ENCODE results near the gene CACNA1A. TPM values are rescaled to one million over a fixed set of nuclear protein-coding genes. Genes with fewer than 3 reads are reported as not detected.

The CACNA1A gene
- total and polyA plus RNA-seq, 11 donors = 0.17 to 1.2 (median 0.67) TPM

DNA sequence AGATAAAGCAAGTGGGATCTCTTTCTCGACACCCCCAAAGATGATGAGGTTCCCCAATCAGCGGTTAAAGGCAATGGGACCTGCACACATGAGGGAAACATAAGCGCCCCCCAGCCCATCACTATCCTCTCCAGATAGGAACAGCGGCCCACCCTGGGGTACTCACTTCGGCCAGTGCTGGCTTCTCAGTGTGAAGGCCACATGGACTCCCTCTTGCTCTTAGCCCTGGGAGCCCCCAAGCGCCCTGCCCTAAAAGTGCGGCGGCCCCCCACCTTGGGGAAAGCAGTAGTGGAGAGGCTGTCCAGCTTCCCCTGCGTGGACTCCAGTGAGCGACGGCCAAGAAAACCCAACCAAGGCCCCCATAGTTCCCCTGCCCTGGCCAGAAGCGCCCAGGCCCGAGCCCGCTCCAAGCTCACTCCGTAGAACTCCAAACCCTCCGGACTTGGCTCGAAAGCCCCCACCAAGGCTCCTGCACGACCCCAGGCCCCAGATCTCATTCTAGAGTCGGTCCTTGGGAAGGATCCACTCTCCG, 1.0 kb downstream of the CACNA1A start:
- TF ChIP-seq, protein P1, sequence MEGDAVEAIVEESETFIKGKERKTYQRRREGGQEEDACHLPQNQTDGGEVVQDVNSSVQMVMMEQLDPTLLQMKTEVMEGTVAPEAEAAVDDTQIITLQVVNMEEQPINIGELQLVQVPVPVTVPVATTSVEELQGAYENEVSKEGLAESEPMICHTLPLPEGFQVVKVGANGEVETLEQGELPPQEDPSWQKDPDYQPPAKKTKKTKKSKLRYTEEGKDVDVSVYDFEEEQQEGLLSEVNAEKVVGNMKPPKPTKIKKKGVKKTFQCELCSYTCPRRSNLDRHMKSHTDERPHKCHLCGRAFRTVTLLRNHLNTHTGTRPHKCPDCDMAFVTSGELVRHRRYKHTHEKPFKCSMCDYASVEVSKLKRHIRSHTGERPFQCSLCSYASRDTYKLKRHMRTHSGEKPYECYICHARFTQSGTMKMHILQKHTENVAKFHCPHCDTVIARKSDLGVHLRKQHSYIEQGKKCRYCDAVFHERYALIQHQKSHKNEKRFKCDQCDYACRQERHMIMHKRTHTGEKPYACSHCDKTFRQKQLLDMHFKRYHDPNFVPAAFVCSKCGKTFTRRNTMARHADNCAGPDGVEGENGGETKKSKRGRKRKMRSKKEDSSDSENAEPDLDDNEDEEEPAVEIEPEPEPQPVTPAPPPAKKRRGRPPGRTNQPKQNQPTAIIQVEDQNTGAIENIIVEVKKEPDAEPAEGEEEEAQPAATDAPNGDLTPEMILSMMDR (IDR thresholded peaks at IDR 0.05) = no peak
- TF ChIP-seq POLR2A (IDR thresholded peaks at IDR 0.05) = no peak
- intact Hi-C loops (cut with DNase I) = no loop called here
- Histone ChIP-seq H3K27ac (no peak overlapping the region), H3K4me3 (peak overlapping the region in 2 of 12 donors; percentile 6 to 50), H3K4me1 (peaks cover 0 to 14% (median 4%) of the 10 kb centered on the region in 12 donors), H3K9me3 (peaks cover 0 to 6% (median 0%) of the 10 kb centered on the region in 12 donors), H3K36me3 (no peaks in the 10 kb centered on the region), H3K27me3 (peaks cover 10 to 72% (median 46%) of the 10 kb centered on the region in 9 donors)
- ATAC-seq (no peak), DNase-seq (no peak)
- WGBS, 4 donors = 32 to 45% (median 42%) methylated on average over 16 to 20 of the region's 20 CpGs

DNA sequence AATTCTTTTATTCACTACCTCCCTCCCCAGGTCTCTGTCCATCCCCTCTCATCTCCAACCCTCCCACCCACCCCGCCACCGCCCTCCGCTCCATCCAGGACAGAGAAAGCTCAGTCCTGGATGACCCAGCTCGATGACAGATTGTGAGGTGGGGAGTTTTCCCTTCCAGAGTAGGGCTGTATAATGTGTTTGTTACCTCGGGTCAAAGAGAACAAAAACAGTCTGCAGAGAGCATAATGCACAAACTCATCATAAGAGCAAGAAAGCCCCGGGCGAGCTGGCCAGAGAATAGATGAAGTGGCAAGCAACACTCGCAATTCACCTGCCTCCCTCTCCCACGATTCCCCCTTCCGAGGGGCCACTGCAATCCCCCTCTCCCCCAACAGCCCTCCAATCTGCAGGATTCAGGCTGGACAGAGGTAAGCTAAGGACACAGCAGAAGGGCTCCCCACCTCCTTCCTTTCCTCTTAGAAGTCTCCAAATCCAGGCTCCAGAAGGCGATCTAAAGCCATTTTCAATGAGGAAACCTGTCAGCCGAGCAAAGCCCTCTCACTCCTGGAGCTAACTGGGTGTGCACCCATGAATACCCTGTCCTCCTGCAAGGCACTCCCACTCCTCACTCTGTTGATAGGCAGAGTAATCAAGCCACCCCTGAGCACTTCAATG, 2.6 kb downstream of the CACNA1A start:
- ATAC-seq (no peak), DNase-seq (no peak)
- peaks cover 10 to 60% (median 43%) of the 10 kb centered on the region in 9 donors for H3K27me3 ChIP-seq
- H3K27ac ChIP-seq = no peak overlapping the region
- intact Hi-C loops (cut with DNase I) = no loop called here
- no peak overlapping the region for H3K4me3 ChIP-seq
- peaks cover 0 to 14% (median 4%) of the 10 kb centered on the region in 12 donors for H3K4me1 ChIP-seq
- peaks cover 0 to 2% (median 0%) of the 10 kb centered on the region in 12 donors for H3K9me3 ChIP-seq
- TF ChIP-seq POLR2A (IDR thresholded peaks at IDR 0.05) = no peak
- TF ChIP-seq, protein P1 (IDR thresholded peaks at IDR 0.05) = no peak
- 51 to 57% (median 55%) methylated on average over 11 to 12 of the region's 12 CpGs for WGBS, 4 donors
- H3K36me3 ChIP-seq = no peaks in the 10 kb centered on the region

DNA sequence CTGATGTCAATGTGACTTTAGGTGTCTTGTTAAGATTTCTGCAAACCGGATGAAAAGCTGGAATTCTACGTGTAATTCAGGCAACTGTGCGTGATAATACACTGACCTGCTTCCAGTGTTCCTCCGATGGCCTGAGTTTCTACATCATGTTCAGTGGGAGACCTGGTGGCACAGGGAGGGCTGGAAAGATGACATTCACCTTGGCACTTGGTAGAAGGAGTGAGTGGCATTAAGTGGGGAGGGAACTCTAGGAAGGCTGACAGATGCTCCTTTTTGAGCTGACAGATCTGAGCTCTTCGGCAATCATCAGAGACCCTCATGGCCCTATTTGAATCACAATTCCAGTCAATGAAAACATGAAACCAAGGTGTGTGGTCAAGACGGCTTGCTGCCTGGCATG, 4.0 kb downstream of the CACNA1A start:
- Histone ChIP-seq H3K27me3 (peaks cover 6 to 46% (median 29%) of the 10 kb centered on the region in 9 donors), H3K36me3 (no peaks in the 10 kb centered on the region), H3K4me1 (peaks cover 0 to 14% (median 4%) of the 10 kb centered on the region in 12 donors), H3K27ac (no peak overlapping the region), H3K9me3 (peaks cover 0 to 2% (median 0%) of the 10 kb centered on the region in 12 donors), H3K4me3 (no peak overlapping the region)
- WGBS, 4 donors = 84 to 85% (median 85%) methylated on average over 6 of the region's 6 CpGs
- no peak for ATAC-seq
- intact Hi-C loops (cut with DNase I) = no loop called here
- TF ChIP-seq, protein P1 (IDR thresholded peaks at IDR 0.05) = no peak
- TF ChIP-seq POLR2A (IDR thresholded peaks at IDR 0.05) = no peak
- no peak for DNase-seq

DNA sequence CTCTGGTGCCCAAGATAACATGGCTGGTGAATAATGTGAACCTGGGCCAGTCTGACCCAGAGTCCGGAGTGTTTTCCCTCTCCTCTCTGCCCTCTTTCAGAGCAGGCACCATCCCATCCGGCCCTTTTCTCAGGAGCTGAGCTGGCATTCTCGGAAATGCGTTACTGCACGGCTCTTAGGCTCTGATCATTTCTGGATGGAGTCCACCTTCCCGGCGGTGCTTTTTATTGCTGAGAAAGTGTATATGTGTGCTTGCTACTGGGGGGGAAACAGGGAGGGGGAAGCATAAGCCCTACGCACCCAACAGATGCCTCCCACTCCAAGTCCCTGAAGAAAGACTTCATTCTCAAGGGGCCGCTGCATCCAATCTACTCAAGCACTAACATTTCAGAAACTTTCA, 6.6 kb downstream of the CACNA1A start:
- intact Hi-C loops (cut with DNase I) = no loop called here
- Histone ChIP-seq H3K27ac (no peak overlapping the region), H3K4me3 (no peak overlapping the region), H3K27me3 (peaks cover 0 to 21% (median 9%) of the 10 kb centered on the region in 9 donors), H3K9me3 (peaks cover 0 to 2% (median 0%) of the 10 kb centered on the region in 12 donors), H3K36me3 (no peaks in the 10 kb centered on the region), H3K4me1 (no peaks in the 10 kb centered on the region)
- ATAC-seq (no peak), DNase-seq (no peak)
- TF ChIP-seq POLR2A (IDR thresholded peaks at IDR 0.05) = no peak
- TF ChIP-seq, protein P1 (IDR thresholded peaks at IDR 0.05) = no peak
- 86 to 91% (median 90%) methylated on average over 9 of the region's 9 CpGs for WGBS, 4 donors

Data from heart left ventricle (tissue), 16 donors.